Activated effector memory CD4-positive, alpha-beta T cell treated with Interleukin-2 at 50 U/mL for 16 hours (primary cell): ENCODE results near the gene FKBP1A.
A peak's percentile ranks its signal among the peaks of the same experiment; 100 is the strongest.

Experiments used
- DNase-seq: peaks from one replicate; pipeline ENCODE4 v3.0.0-alpha.2; 2020

Gene FKBP1A

DNA sequence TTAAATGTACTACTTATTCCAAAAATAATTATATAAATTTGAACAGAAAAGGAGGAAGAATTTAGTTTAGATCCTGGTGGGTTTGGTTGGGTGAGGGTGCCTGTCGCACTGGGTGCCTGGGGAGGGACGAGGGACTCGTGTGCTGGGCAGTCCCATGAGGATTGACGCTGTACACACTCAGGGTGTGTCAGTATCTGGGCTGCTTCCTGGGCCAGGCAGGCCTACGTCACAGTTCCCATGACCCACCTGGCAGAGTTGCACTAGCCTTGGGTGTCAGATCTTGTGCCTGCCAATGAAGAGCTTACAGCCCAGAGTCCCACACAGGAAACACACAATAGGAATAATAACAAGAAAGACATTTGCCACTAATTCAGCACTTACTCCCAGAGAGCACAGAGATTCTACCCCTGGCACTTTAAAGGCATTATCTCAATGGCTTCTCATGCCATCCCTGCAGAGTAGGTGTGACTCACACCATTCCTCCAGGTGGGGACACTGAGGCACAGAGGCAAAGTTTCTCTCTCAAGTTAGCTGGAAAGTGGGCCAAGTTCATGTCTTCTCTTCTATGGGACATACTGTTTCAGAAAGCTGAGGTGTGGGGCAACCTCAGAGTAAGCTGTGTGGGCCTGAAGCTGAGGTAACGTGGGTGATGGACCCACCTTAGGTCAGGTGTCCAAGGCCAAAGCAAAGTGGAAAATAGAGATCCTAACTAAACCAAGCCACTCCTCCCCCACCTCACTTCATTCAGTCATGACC lies 62.6 kb downstream of the FKBP1A start:
- DNase-seq, result no peak

DNA sequence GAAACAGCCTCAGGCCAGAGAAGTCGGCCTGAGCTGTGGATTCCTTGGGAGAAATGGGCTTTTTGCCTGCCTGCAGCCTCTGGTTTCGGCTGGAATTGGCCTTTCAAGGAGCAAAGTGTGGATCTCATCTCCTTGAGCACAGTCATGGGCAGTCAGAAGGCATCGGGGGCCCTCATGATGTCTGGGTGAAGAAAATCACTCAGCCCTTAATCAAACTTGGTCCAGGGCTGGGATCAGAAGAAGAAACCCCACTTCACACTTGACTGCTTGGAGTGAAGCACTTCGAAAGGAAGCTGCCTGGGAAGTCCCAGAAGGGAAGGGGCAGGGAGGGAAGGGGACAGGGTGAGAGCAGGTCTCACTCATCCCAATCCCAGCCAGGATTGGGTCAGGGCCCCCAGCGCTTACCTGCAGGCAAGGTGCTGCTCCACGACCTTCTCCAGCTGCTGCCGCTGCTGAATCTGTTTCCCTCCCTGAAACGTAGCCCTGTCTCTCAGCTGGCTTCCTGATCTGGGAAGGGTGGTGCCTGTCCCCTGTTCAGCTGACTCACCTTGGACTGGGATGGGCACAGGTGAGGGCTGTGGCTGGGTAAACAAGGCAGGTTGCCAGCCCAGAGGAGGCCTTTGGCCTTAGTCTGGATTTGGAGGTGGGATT lies 64.0 kb downstream of the FKBP1A start, which contains the start of gene SDCBP2:
Gene SDCBP2 (minus strand): TSS at position 460 of the 651 bp plus-strand sequence. CDS start 8,723 bp downstream, outside the sequence.
- no peak for DNase-seq

DNA sequence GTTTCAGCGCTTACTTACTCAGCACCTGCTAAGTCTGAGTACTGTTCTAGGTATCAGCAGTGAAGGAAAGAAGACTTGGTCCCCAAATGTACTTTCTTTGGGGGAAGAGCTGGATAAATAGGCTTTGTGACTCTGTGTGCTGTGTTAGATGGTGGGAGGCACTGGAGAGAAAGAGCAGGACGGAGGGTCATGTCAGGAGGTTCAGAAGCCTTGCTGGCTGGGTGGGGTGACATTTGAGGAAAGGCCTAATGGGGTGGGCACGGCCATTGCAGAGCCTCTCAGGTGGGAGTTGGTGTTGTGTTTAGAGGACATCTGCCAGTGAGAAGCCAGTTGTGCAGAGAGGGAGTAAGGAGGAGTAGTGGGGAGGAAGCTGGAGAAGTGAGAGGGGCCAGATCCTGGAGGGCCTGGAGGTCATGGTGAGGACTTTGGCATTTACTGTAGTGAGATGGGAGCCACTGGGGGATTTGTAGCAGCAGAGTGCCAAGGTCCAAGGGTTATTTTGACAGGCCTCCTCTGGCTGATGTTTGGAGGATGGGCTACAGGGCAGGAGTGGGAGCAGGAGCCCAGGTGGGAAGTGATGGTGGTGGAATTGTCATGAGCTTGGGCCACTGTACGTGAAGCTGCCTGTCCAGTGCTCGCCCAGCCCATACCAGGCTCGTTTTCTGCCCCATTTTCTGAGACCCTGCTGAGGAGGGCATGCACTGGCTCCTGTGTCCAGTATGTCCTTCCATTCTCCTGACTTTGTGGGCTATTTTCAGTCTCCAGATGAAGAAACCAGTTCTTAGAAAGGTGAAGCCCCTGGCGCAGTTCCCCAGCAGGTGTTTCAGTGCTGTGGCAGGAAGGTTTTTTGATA lies 64.8 kb downstream of the FKBP1A start:
- DNase-seq, result no peak

DNA sequence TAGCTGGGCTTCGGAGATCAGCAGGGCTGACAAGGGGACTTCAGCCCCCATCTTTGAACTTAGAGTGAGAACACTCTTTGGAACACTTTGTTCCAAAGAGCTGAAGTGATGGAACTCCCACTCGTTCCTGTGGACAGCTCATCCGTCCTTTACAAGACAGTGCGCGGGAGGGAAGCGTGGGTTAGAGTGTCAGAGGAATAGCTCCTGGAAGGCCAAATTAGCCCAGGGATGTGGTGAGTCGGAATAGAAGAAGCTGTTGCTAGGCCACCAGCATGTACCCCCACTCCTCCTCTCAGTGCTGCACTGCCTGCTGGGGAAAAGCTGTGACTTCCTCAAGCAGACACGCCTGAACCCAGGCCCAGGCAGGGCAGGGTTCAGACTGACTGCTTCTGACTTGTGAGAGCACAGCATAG lies 65.6 kb downstream of the FKBP1A start:
- DNase-seq, result no peak

DNA sequence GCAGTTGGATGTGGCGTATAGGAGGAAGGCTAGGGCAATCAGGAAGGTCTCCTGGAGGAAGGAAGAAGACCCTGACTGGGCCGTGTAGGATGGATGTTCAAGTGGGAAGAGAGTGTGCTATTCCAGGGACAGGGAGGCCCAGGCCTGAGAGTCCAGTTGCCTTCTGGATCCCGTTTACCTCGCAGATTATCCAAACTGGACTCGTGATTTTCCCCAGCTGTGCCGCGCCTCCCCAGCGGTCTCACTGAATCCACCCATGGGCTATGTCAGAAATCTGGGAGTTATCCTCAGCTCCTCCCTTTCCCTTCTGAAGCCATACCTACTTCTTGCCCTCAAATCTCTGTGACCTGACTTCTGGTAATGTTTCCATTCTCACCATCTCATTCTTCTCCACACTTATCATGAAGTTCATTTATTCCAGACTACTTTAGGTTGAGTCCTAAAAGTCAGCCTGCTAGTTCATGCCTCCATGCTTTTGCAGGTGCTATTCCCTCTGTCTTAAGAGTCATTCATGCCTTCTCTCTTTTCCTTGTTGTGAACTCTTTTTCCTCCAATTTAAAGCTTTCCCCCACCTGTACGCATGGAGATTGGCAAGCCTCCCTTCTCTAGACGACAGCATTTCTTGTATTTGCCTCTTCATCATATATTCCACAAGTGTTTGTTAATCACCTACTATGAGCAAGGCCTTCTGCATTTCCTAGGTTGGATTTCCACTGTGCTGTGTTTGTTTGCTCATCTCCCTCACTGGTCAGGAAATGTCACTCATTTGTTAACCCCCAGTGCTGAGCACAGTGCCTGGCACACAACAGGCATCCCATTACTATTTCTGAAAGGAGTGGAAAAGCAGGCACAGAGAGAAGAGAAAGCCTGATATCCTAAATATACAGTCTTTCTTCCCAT lies 66.6 kb downstream of the FKBP1A start:
- no peak for DNase-seq

DNA sequence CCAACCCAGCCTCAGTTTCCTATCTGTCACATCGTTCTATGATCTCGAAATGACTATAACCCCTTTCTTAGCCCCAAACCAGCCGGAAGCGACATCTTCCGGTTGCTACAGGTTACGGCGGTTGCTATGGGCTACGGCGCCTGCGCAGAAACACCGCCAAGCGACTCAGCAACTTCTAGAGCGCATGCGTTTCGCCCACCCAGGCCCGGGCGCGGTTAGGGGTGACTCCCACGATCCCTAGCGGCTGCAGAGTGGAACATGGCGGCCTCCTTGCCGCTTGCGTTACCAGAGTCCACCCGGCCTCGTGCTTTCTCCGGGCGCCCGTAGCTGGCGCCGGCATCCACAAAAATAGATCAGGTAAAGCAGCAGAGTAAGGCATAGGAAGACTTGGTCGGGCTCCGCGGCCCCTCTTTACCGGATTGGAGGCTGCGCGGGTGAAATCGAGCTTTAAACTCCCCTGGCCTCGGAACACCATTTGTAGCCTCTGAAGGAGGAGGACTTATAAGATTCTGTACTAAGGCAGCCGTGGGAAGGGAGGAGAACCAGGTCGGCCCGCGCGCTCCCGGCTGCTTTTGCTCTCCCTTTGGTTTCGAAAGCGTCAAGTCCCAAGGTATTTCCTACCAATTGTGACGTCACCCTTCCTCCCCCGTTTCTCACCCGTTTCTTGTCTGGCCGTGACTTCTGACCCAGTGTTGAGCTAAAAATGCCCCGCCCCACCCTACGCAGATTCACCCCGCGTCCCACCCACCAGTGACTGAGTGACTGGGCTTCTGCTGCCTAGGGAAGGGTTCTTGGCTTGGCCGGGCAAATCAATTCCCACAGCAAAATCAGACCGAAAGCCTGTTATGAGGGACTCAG lies 67.5 kb downstream of the FKBP1A start:
- DNase-seq, result peak; percentile 97

DNA sequence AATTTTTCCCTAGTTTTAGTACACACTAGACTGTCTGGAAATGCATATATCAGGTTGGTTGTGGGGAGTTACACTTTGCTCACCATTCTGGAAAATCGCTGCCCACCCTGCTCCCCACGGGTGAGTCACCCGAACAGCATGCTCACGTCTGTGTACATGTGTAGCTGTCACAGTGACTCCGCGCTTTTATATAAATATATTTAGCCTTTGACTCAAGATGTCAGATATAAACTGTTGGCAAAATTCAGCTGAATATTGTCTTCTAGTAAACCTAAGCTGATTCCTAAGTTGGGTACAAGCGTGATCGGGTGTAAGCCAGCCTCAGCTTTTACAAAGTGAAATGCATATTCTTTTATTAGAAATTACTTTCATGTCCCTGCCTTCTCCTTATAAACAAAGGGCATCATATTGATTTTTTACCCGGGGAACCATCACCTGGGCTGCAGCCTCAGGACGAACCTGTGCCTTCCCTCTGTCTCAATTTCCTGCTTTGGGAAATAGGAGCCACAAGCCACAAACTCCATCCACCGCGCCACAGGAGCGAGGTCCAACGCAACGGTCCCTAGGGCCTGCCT lies 68.2 kb downstream of the FKBP1A start:
- DNase-seq, result no peak

DNA sequence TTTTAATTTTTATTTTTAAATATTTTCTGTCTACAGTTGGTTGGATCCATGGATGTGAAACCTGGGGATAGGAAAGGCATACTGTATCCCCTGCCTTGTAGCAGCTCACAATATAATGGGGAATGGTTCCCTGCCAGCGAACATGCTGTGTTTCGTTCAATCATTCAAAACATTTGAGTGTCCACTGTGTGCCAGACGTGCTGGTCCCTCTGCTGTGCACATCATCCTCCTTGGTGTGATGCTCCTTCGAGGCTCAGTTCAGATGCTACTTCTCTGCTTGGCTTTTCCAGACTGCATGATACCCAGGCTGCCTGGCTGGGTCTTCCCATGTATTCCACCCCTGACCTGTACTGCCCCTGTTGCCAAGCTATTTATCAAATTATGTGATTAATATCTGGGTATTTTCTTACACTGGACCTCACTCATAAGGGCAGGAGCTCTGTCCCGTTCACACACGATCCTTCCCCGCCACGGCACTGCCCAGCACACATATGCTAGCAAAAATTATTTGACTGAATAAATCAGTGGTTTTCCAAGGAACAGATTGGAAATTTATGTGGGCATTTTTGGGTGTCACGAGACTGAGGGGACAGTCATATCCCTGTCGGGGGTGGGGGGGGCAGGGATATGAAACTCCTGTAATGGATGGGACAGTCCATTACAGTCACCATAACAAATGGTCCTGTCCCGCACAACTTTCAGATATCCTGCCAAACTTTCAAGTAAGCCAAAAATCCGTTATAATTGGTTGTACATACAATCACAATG lies 68.8 kb downstream of the FKBP1A start:
- no peak for DNase-seq

DNA sequence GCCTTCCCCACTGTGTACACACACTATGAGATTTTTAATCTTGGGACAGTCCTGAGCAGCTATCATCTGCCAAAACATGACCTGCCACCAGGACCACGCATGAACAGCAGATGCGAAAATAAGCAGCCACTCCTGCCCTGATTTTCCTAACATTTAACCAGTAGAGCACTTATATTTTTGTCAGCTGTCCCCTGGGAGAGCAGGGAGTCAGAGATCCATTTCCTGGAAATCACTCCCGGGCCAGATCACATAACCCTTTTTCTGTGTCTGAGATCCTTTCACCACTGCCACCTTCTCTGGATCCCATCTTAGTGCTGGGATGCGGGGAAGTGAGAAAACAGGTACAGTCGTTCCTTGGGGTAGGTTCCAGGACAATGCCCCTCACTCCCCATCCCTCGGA lies 69.6 kb downstream of the FKBP1A start:
- DNase-seq, result no peak

DNA sequence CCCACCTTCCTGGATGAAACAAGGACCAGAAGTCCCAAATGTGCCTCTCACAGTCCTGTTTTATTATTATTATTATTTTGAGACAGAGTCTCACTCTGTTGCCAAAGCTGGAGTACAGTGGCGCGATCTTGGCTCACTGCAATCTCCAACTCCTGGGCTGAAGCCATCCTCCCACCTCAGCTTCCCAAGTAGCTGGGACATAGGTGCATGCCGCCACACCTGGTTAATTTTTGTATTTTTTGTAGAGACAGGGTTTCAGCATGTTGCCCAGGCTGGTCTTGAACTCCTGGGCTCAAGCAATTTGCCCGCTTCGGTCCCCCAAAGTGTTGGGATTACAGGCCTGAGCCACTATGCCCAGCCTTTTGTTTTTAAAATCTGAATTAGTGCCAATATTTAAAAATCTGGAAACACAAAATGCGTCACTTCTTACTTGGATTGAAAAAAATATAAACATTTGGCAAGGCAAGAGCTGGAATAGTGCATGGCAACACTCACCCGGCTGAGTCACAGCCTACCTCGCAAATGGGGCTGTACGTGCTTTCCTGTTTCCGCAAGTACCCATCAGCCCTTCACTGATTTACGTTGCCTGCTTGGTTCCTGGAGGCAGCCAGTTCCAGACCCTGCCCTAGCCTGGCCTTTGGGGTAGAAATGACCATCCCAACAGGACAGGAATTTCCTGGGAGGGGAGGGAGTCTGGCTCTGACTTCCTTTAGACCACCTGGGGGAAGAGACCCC lies 70.2 kb downstream of the FKBP1A start:
- DNase-seq, result no peak

DNA sequence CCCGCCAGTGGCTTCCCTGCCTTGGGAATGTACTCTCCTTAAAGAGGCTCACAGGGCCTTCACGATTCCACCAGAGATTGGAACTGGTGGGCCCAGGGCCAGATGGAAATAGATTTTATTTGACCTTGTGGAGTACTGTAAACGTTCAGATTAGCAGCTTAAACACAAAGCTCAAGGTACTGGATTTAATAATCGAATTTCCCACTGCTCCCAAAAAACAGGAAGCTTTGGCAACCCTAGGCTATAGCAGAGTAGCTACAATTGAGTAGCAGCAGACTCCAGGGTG lies 71.3 kb downstream of the FKBP1A start:
- DNase-seq, result no peak

DNA sequence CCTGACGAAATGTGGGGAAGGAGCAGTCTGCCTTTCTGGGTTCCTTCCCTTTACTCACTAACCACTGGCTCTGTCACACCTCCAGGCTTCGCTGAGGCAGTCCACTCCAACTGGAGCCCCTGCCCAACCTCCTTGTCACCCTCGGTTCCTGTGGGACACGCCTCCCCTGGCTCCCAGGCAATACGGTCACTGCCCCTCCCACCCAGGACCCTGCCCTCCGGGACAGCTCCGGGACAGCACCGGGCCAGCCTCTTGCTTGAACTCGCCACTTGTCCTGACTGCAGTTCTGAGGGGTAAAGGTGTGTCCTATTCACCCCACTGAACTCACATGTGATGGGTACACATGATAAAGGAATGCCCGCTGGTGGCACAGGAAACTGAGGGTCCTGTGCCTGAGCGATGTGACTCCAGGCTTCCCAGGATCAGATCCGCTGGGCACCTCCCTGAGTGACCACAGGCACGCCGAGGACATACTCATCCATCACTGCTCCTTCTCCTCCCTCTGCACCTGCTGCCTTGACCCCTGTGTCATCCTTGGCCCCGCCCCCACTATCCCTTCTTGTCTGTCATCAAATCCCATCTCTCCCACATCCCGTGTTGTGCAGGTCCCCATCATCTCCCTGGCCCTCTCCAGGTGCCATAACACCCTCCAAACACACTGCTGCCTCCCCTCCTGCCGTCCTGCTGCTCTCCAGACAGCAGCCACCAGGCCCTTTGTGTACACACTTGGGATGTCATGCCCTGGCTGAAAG lies 71.8 kb downstream of the FKBP1A start:
- DNase-seq, result no peak

DNA sequence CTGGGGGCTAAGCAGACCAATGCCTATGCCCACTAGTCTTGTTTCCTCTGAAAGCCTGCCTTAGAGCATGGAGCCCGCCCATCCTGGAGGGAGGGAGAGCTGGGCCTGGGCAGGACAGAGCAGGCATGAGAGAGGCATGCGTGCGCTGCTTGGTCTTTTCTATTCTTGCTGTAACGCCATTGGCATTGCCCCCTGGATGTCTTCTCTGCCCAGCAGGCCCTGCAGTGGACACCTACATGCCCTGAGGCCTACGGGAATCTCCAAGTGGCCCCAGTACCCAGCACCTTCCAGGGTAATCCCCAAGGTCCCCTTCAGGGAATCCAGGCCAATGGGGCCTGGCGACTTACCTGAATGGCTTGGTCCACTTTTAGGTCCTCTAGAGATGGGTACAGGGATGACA lies 72.8 kb downstream of the FKBP1A start:
- no peak for DNase-seq

DNA sequence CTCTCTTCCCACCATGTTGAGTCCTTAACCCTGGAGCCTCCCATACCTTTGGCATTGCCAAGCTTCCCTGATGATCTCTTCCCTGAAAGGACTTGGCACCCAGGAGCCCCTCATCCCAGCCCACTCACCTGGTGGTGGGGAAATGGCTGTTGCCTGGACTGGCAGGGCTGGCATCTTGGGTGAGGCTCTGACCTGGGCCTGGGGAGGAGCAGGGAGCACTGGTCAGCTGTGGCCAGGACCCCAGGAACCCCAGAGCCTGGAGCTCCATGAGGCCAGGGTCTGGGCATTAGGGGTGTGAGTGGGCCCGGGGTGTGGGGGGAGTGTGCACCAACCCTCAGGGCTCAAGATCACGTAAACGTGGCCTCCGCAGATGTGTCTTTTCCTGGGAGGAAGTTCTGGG lies 73.4 kb downstream of the FKBP1A start:
- DNase-seq, result no peak

DNA sequence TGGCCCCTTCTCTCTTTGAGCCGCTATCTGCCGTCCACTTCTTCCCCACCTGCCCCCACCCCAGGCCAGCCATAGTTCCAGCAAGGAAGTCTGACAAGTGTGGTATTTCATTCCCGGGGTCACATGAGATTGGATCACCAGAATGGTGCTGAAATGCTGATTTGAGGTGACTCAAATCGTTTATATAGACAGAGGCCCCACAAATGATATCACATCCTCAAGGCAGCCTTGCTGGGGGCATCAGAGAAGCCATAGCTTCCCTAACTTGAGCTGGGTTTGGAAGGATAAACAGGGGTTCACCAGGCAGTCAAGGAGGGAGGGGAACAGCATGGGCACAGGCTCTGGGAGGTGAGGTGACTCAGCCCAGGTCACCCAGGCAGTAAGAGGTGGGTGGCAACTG lies 73.8 kb downstream of the FKBP1A start:
- no peak for DNase-seq
